Esophagus squamous epithelium (tissue), 5 donors: ENCODE data around the gene DNAJA3. TPM values are rescaled to one million over a fixed set of nuclear protein-coding genes. Genes with fewer than 3 reads are reported as not detected.

Experiments used
- DNase-seq: peaks from one replicate; lab custom pipeline; 2025; lab: John Stamatoyannopoulos, UW
- H3K27ac ChIP-seq, 4 donors: fragments of 200-600 bp; sonication (generic); one replicate each; pipeline ENCODE4 v1.5.1; 2016 to 2019; ENCODE audit warnings: mild to moderate bottlenecking in 1 of 4
- H3K27me3 ChIP-seq, 4 donors: fragments of 200-600 bp; sonication (generic); 1 replicate in 3 of 4; 2 replicates in 1 of 4; pipeline versions ENCODE4 v1.5.1 to v1.6.0; 2017 to 2021; ENCODE audit warnings: antibody characterized with exemption in 1 of 4
- H3K36me3 ChIP-seq, 3 donors: fragments of 200-600 bp; sonication (generic); one replicate each; pipeline ENCODE4 v1.5.1; 2016 to 2019
- H3K4me1 ChIP-seq, 3 donors: fragments of 200-600 bp; sonication (generic); one replicate each; pipeline ENCODE4 v1.5.1; 2017 to 2019
- H3K4me3 ChIP-seq, 4 donors: fragments of 200-600 bp; sonication (generic); 1 replicate in 3 of 4; 2 replicates in 1 of 4; pipeline ENCODE4 v1.5.1; 2016 to 2019; ENCODE audit warnings: mild to moderate bottlenecking in 2 of 4, moderate library complexity in 1 of 4
- H3K9me3 ChIP-seq, 3 donors: fragments of 200-600 bp; sonication (generic); one replicate each; pipeline ENCODE4 v1.5.1; 2016 to 2019
- POLR2A ChIP-seq, 4 donors: fragments of 450-650 bp; IDR thresholded peaks; one replicate each; pipeline ENCODE4 v1.6.1; 2017; ENCODE audit warnings: antibody characterized with exemption in 4 of 4, mild to moderate bottlenecking in 4 of 4, moderate library complexity in 3 of 4
- WGBS, 2 donors: methylation state at CpG; one replicate each; pipeline ENCODE4 v1.1.5; 2018; 5-methylcytosine and 5-hydroxymethylcytosine counted together
- intact Hi-C: fragments of 100-400 bp; cut with DNase I; formaldehyde crosslinking; loops from one replicate; pipeline ENCODE4 v1.15.0; 2022
- total RNA-seq, 4 donors: library from RNA; depleted of rRNA; stranded (reverse); fragments of >200 nt; gene quantifications; one replicate each; pipeline ENCODE4 v1.1.0, GENCODE V29; 2016
- TF ChIP-seq, protein P1 (sequence below), 6 experiments: fragments of 450-650 bp in 4 of 6; fragments of 200-600 bp in 2 of 6; sonication (generic) in 2 of 6; IDR thresholded peaks; one replicate each; pipeline ENCODE4 v1.5.1; 2016 to 2019; ENCODE audit warnings: antibody characterized with exemption in 6 of 6, mild to moderate bottlenecking in 4 of 6, moderate library complexity in 4 of 6
- donor health status: DM: yes; HTN: yes; CAD: no.

The DNAJA3 gene
- total RNA-seq, 4 donors from 2014 or later: 45.2 to 59.1 (median 49.1) TPM

DNA sequence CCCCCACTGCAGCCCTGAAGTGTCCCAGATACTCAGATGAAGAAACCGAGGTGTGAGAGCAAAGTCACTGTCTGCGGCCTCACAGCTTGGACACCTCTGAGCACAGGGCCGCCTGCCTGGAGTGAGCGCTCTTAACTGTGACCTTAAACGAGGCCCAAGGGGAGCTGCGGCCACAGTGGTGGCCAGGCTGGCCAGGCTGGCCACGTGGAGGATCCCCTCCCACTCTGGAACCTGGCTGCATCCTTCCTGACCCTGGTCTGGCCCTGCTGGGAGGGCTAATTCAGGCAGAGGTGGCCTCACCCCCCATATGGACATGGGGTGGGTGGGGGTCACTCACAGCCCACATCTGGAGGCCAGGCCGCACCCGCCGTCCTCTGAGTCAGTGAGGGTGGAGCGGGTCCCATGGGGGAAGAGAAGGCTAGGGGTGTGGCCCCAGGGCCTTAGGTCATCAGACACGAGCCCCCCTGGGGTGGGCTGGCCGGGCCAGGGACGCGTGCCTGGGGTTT lies 47.5 kb upstream of the DNAJA3 start:
- H3K27ac ChIP-seq: peak overlapping the region; percentile 21 to 87 (median 72)
- H3K9me3 ChIP-seq: no peaks in the 10 kb centered on the region
- no peaks in the 10 kb centered on the region for H3K27me3 ChIP-seq
- H3K36me3 ChIP-seq: peaks cover 0 to 51% (median 9%) of the 10 kb centered on the region in 3 donors
- H3K4me1 ChIP-seq: peaks cover 42 to 74% (median 50%) of the 10 kb centered on the region in 3 donors
- H3K4me3 ChIP-seq: no peak overlapping the region
- WGBS, 2 donors: no CpG with 5 or more reads among the region's 15 CpGs
- intact Hi-C loops: no loop called here
- TF ChIP-seq, protein P1, sequence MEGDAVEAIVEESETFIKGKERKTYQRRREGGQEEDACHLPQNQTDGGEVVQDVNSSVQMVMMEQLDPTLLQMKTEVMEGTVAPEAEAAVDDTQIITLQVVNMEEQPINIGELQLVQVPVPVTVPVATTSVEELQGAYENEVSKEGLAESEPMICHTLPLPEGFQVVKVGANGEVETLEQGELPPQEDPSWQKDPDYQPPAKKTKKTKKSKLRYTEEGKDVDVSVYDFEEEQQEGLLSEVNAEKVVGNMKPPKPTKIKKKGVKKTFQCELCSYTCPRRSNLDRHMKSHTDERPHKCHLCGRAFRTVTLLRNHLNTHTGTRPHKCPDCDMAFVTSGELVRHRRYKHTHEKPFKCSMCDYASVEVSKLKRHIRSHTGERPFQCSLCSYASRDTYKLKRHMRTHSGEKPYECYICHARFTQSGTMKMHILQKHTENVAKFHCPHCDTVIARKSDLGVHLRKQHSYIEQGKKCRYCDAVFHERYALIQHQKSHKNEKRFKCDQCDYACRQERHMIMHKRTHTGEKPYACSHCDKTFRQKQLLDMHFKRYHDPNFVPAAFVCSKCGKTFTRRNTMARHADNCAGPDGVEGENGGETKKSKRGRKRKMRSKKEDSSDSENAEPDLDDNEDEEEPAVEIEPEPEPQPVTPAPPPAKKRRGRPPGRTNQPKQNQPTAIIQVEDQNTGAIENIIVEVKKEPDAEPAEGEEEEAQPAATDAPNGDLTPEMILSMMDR (IDR thresholded peaks at IDR 0.05): no peak
- TF ChIP-seq POLR2A (IDR thresholded peaks at IDR 0.05): no peak
- no peak for DNase-seq

- peaks cover 0 to 61% (median 14%) of the 10 kb centered on the region in 3 donors for H3K36me3 ChIP-seq
- TF ChIP-seq POLR2A (IDR thresholded peaks at IDR 0.05): no peak
- TF ChIP-seq, protein P1 (IDR thresholded peaks at IDR 0.05): no peak
- H3K27me3 ChIP-seq: no peaks in the 10 kb centered on the region
- intact Hi-C loops: no loop called here
- H3K9me3 ChIP-seq: no peaks in the 10 kb centered on the region
- H3K27ac ChIP-seq: peak overlapping the region in 3 of 4 donors; percentile 59 to 87 (median 84)
- H3K4me1 ChIP-seq: peaks cover 33 to 73% (median 41%) of the 10 kb centered on the region in 3 donors
- DNase-seq: no peak
- no peak overlapping the region for H3K4me3 ChIP-seq
- 94 to 97% methylated on average over 6 to 7 of the region's 21 CpGs for WGBS, 2 donors
Measured at GRCh38 chr16:4378999-4379690, 46.5 kb upstream of the DNAJA3 start.

- Histone ChIP-seq H3K4me1 (peaks cover 23 to 70% (median 29%) of the 10 kb centered on the region in 3 donors), H3K9me3 (no peaks in the 10 kb centered on the region), H3K27me3 (no peaks in the 10 kb centered on the region), H3K36me3 (peaks cover 0 to 73% (median 14%) of the 10 kb centered on the region in 3 donors), H3K4me3 (no peak overlapping the region), H3K27ac (no peak overlapping the region)
- DNase-seq: no peak
- intact Hi-C loops: no loop called here
- TF ChIP-seq POLR2A (IDR thresholded peaks at IDR 0.05): no peak
- TF ChIP-seq, protein P1 (IDR thresholded peaks at IDR 0.05): no peak
- 80 to 92% methylated on average over 2 to 18 of the region's 26 CpGs for WGBS, 2 donors
Measured at GRCh38 chr16:4380119-4381063, 45.3 kb upstream of the DNAJA3 start.

- Histone ChIP-seq H3K27ac (no peak overlapping the region), H3K9me3 (no peaks in the 10 kb centered on the region), H3K4me3 (no peak overlapping the region), H3K27me3 (no peaks in the 10 kb centered on the region), H3K36me3 (peaks cover 0 to 80% (median 14%) of the 10 kb centered on the region in 3 donors), H3K4me1 (peaks cover 19 to 64% (median 21%) of the 10 kb centered on the region in 3 donors)
- DNase-seq: no peak
- no peak for TF ChIP-seq POLR2A (IDR thresholded peaks at IDR 0.05)
- TF ChIP-seq, protein P1 (IDR thresholded peaks at IDR 0.05): no peak
- intact Hi-C loops: no loop called here
- 94 to 100% methylated on average over 10 to 15 of the region's 59 CpGs for WGBS, 2 donors
Measured at GRCh38 chr16:4381072-4381934, 44.4 kb upstream of the DNAJA3 start.
